Measurements from ENCODE around the gene PDX1. TPM values are rescaled to one million over a fixed set of nuclear protein-coding genes. Genes with fewer than 3 reads are reported as not detected.

PDX1 gene
- total and polyA plus RNA-seq, 2 of the 13 experiments (the other 11 are each of a cell fraction or from before 2014, with no cell fraction given) = 0.07 TPM; not detected in 1

- TF ChIP-seq ZBTB34 (CRISPR knock-in tag; IDR thresholded peaks at IDR 0.05) (peak; percentile 60; the same call in 1 of the 2 replicates), MLX (CRISPR knock-in tag; IDR thresholded peaks at IDR 0.05) (peak; percentile 49; the same call in 1 of the 2 replicates), SP2 (CRISPR knock-in tag; IDR thresholded peaks at IDR 0.05) (no peak; the same call in 1 of the 2 replicates), MED1 (CRISPR knock-in tag; IDR thresholded peaks at IDR 0.05) (peak; percentile 82), MYNN (CRISPR knock-in tag; IDR thresholded peaks at IDR 0.05; ENCODE audit: low read depth) (no peak), ZNF343 (CRISPR knock-in tag; IDR thresholded peaks at IDR 0.05) (0 out of 2 replicates have a peak, but pooled peaks have one; percentile 35), KDM1A (CRISPR knock-in tag; IDR thresholded peaks at IDR 0.05) (0 out of 2 replicates have a peak, but pooled peaks have one; percentile 63), ZNF530 (CRISPR knock-in tag; IDR thresholded peaks at IDR 0.05; ENCODE audit: low read depth) (no peak), ARID5B (CRISPR knock-in tag; IDR thresholded peaks at IDR 0.05) (peak; percentile 96), KDM5B (CRISPR knock-in tag; IDR thresholded peaks at IDR 0.05; ENCODE audit: borderline replicate concordance) (peak; percentile 82; the same call in 1 of the 2 replicates), MXD3 (CRISPR knock-in tag; IDR thresholded peaks at IDR 0.05) (peak; percentile 33; the same call in 1 of the 2 replicates), RFX5 (IDR thresholded peaks at IDR 0.05; ENCODE audit: low read depth, low read length) (peak; percentile 96), HES4 (CRISPR knock-in tag; IDR thresholded peaks at IDR 0.05; ENCODE audit: borderline replicate concordance) (no peak), ZNF687 (CRISPR knock-in tag; IDR thresholded peaks at IDR 0.05) (peak; percentile 91), ZNF792 (CRISPR knock-in tag; IDR thresholded peaks at IDR 0.05) (peak; percentile 65; the same call in 1 of the 2 replicates)
These were observed 40.8 kb downstream of the PDX1 start (continued) for GRCh38 chr13:27960362-27961226.
